GM18870 (cell line): ENCODE results near the gene ZBTB9.

Source experiments
- ATAC-seq: cut with Tn5 transposase; IDR thresholded peaks from one replicate; pipeline ENCODE4 v1.9.1; 2021; ENCODE audit warnings: moderate library complexity; ENCODE audit not compliant: unreplicated experiment

Gene ZBTB9

GRCh38 chr6:33418690-33419291 is 35.6 kb upstream of the ZBTB9 start:
- ATAC-seq: no peak

- no peak for ATAC-seq
These were observed 34.5 kb upstream of the ZBTB9 start, which contains the start of gene SYNGAP1 for GRCh38 chr6:33419580-33420490. SYNGAP1 (plus strand) TSS chr6:33420065; CDS start chr6:33420265, 200 bp downstream.

GRCh38 chr6:33420491-33421343 is 33.7 kb upstream of the ZBTB9 start:
- no peak for ATAC-seq

- ATAC-seq: no peak
These were observed 33.1 kb upstream of the ZBTB9 start for GRCh38 chr6:33421344-33421643.

GRCh38 chr6:33423777-33424176 is 30.6 kb upstream of the ZBTB9 start:
- ATAC-seq: no peak

GRCh38 chr6:33424855-33425667 is 29.3 kb upstream of the ZBTB9 start:
- ATAC-seq: no peak

- no peak for ATAC-seq
These were observed 28.5 kb upstream of the ZBTB9 start for GRCh38 chr6:33425668-33426577.

- ATAC-seq: no peak
These were observed 27.5 kb upstream of the ZBTB9 start for GRCh38 chr6:33426590-33427511.

- no peak for ATAC-seq
These were observed 26.7 kb upstream of the ZBTB9 start for GRCh38 chr6:33427585-33428223.

GRCh38 chr6:33428224-33428965 is 26.0 kb upstream of the ZBTB9 start:
- no peak for ATAC-seq

GRCh38 chr6:33428966-33429749 is 25.2 kb upstream of the ZBTB9 start:
- no peak for ATAC-seq

GRCh38 chr6:33429750-33430052 is 24.7 kb upstream of the ZBTB9 start:
- ATAC-seq: no peak

- no peak for ATAC-seq
These were observed 24.0 kb upstream of the ZBTB9 start for GRCh38 chr6:33430334-33430733.

- no peak for ATAC-seq
These were observed 23.1 kb upstream of the ZBTB9 start for GRCh38 chr6:33430991-33431879.

GRCh38 chr6:33431880-33432541 is 22.4 kb upstream of the ZBTB9 start:
- ATAC-seq: no peak
